ENCODE results near the gene RBFOX1. TPM values are rescaled to one million over a fixed set of nuclear protein-coding genes. Genes with fewer than 3 reads are reported as not detected.

RBFOX1 gene
- total RNA-seq, 1 donor from 2014 or later: 4.8 TPM

GRCh38 chr16:7532534-7532933 lies 199.9 kb downstream of the RBFOX1 start:
- DNase-seq: no peak

- DNase-seq: no peak
These were observed 202.1 kb downstream of the RBFOX1 start for GRCh38 chr16:7534749-7535148.

GRCh38 chr16:7541026-7541425 lies 208.4 kb downstream of the RBFOX1 start:
- DNase-seq: no peak

GRCh38 chr16:7545251-7545650 lies 212.6 kb downstream of the RBFOX1 start:
- DNase-seq: no peak

- DNase-seq: no peak
These were observed 214.3 kb downstream of the RBFOX1 start for GRCh38 chr16:7546948-7547347.

- DNase-seq: no peak
These were observed 215.1 kb downstream of the RBFOX1 start for GRCh38 chr16:7547736-7548135.

- DNase-seq: no peak
These were observed 216.2 kb downstream of the RBFOX1 start for GRCh38 chr16:7548796-7549318.

- no peak for DNase-seq
These were observed 217.5 kb downstream of the RBFOX1 start for GRCh38 chr16:7550096-7550495.

GRCh38 chr16:7555459-7555858 lies 222.8 kb downstream of the RBFOX1 start:
- DNase-seq: no peak

GRCh38 chr16:7561908-7562405 lies 229.3 kb downstream of the RBFOX1 start:
- DNase-seq: no peak

GRCh38 chr16:7566360-7566759 lies 233.7 kb downstream of the RBFOX1 start:
- DNase-seq: no peak

- no peak for DNase-seq
These were observed 238.7 kb downstream of the RBFOX1 start for GRCh38 chr16:7571366-7571765.

- DNase-seq: no peak
These were observed 244.9 kb downstream of the RBFOX1 start for GRCh38 chr16:7577588-7577987.

- DNase-seq: no peak
These were observed 246.8 kb downstream of the RBFOX1 start for GRCh38 chr16:7579454-7579853.

GRCh38 chr16:7581175-7581574 lies 248.5 kb downstream of the RBFOX1 start:
- DNase-seq: no peak

- no peak for DNase-seq
These were observed 250.8 kb downstream of the RBFOX1 start for GRCh38 chr16:7583396-7583795.

- DNase-seq: no peak
These were observed 251.9 kb downstream of the RBFOX1 start for GRCh38 chr16:7584561-7584960.

GRCh38 chr16:7585705-7586104 lies 253.1 kb downstream of the RBFOX1 start:
- no peak for DNase-seq

- DNase-seq: no peak
These were observed 258.3 kb downstream of the RBFOX1 start for GRCh38 chr16:7590934-7591333.

GRCh38 chr16:7596308-7596707 lies 263.7 kb downstream of the RBFOX1 start:
- no peak for DNase-seq

- DNase-seq: no peak
These were observed 265.0 kb downstream of the RBFOX1 start for GRCh38 chr16:7597677-7598076.

- DNase-seq: no peak
These were observed 268.5 kb downstream of the RBFOX1 start for GRCh38 chr16:7601100-7601499.

GRCh38 chr16:7602291-7602950 lies 269.8 kb downstream of the RBFOX1 start:
- DNase-seq: no peak

GRCh38 chr16:7605812-7606211 lies 273.2 kb downstream of the RBFOX1 start:
- DNase-seq: no peak

Data from skin of body (tissue), 2 donors.